ENCODE results near the gene KCNJ10. TPM values are rescaled to one million over a fixed set of nuclear protein-coding genes. Genes with fewer than 3 reads are reported as not detected.

KCNJ10 gene
- total RNA-seq, 2 experiments from 2014 or later: not detected

DNA sequence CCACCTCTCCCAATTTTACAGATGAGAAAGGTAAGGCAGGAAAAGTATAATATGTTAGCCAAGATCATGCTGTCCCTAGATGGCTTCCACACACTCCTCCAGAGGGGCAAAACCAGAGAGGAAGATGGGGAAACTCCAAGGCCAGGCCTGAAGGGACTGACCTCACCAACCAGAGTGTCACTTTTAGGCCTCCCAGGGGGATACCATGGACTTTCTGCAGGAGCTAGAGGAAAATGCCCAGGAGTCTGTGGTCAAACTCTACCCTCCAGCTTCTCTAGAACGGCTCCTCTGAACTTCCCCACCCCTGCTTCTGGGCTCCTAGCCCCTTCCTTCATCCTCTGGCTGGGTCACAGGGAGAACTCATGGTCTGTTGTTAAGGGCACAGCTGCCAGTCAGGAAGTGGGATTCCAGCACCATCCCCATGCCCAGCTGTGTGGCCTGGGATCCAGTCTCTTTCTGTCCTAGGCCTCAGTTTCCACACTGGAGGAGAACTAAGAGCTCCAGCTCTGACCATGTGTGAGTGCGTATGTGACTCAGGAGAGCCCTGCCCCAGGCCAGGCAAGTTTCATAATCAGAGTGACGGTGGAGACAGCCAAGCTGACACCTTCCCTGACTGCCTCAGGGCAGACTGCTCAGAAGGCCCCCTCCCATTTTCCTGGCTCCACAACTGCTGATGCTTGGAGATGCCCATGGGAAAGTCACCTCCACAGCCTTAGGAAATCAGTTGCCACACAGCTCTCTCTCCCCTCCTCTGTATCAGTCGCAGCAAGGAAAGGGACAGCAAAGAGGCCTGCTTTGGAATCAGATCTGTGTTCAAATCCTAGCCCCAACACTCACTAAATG lies 26.5 kb upstream of the KCNJ10 start:
- H3K9me3 Mint-ChIP-seq: no peaks in the 10 kb centered on the region
- POLR2A ChIA-PET: interaction anchor here (1.1 to 1.2 kb wide), 2 partner anchors 173 to 188 kb away, joined by 4 read pairs; partner anchors contain the start of gene PEX19
- H3K36me3 Mint-ChIP-seq: peaks cover 2% of the 10 kb centered on the region
- peaks cover 38% of the 10 kb centered on the region for H3K4me1 Mint-ChIP-seq
- ATAC-seq (ENCODE audit: low read depth) (no peak), DNase-seq (no peak)
- H3K27me3 Mint-ChIP-seq: no peaks in the 10 kb centered on the region
- peak overlapping the region; percentile 92 for H3K4me3 Mint-ChIP-seq
- peak overlapping the region; percentile 91 for H3K27ac Mint-ChIP-seq

DNA sequence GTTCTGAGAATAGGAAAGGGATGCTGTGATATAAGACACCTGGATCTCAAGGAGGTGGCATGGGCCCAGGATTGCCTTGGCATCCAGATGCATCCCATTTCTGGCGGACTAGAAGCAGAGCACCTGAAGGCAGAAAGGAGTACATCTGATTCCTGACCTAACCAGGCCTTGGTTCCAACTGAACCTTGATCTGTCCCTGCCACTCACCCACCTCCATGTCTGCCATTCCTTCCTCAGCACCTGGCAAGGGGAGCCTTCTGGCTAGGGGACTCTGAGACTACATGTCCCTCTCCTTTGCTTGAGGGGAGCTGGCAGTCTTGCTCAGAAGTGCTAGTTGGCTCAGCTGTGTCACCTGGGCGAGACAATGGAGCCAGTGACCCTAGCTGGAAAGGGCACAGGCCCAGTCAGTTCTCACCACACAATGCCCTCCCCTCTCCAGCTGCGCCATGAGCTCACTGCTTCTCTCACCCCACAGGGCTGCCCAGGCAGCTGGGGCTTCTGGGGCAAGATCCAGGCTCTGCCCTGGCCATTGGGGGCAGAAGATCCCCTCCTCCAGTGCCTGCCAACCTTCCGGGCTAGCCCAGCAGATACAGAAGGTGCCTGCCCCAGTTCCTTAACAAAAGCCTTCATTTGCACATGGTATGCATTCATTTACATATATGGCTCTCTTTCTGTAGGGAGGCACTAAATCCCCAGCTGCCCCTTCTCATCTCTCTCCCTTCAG lies 25.6 kb upstream of the KCNJ10 start:
- Mint-ChIP-seq H3K36me3 (peaks cover 2% of the 10 kb centered on the region), H3K9me3 (no peaks in the 10 kb centered on the region), H3K4me3 (no peak overlapping the region), H3K27ac (peak overlapping the region; percentile 44), H3K4me1 (peaks cover 31% of the 10 kb centered on the region), H3K27me3 (no peaks in the 10 kb centered on the region)
- no peak for ATAC-seq (ENCODE audit: low read depth)
- POLR2A ChIA-PET: interaction anchor here (1.2 kb wide), 1 partner anchor 172 kb away, joined by 4 read pairs; no protein-coding TSS in a partner anchor
- no peak for DNase-seq

DNA sequence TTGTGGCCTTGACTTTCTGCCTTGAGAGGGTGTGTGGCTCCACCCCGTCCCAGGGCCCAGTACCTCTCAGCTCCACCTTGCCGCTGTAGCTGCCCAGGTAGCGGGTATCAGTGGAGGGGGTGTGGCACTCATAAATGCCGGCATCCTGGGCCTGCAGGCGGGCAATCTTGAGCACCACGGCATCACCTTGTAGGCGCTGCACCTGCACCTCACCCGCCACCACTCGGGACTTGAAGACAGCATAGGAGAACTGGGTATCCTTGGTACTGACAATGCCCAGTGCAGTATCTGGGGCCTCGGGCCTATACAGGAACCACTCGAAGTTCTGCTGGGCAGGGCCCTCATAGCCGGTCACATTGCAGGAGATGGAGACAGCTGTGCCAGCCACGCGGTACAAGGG lies 24.8 kb upstream of the KCNJ10 start:
- peaks cover 29% of the 10 kb centered on the region for H3K4me1 Mint-ChIP-seq
- H3K4me3 Mint-ChIP-seq: no peak overlapping the region
- peaks cover 2% of the 10 kb centered on the region for H3K36me3 Mint-ChIP-seq

DNA sequence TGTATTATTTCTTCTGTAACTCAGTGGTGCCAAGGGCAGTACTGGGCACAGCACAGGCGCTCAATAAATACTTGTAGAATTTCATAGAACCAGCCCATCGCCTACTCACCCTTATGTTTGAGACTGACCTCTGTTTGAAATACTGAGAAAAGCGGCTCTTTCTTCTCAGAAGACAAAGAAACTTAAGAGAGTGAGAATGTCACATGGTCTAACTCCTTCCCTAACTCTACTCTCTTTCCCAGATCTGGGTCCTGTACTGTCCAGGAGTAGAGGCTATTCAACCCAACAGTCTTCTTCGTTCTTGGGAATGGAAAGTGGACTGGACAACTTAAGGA lies 24.3 kb upstream of the KCNJ10 start:
- Mint-ChIP-seq H3K4me3 (no peak overlapping the region), H3K27me3 (no peaks in the 10 kb centered on the region), H3K36me3 (peaks cover 2% of the 10 kb centered on the region), H3K9me3 (no peaks in the 10 kb centered on the region), H3K4me1 (peaks cover 23% of the 10 kb centered on the region), H3K27ac (no peak overlapping the region)
- DNase-seq (no peak), ATAC-seq (ENCODE audit: low read depth) (no peak)
- POLR2A ChIA-PET: no interaction called here

More for the DNA sequence above, 24.8 kb upstream of the KCNJ10 start:
- POLR2A ChIA-PET: no interaction called here
- no peaks in the 10 kb centered on the region for H3K27me3 Mint-ChIP-seq
- no peak overlapping the region for H3K27ac Mint-ChIP-seq
- DNase-seq (no peak), ATAC-seq (ENCODE audit: low read depth) (no peak)
- no peaks in the 10 kb centered on the region for H3K9me3 Mint-ChIP-seq

DNA sequence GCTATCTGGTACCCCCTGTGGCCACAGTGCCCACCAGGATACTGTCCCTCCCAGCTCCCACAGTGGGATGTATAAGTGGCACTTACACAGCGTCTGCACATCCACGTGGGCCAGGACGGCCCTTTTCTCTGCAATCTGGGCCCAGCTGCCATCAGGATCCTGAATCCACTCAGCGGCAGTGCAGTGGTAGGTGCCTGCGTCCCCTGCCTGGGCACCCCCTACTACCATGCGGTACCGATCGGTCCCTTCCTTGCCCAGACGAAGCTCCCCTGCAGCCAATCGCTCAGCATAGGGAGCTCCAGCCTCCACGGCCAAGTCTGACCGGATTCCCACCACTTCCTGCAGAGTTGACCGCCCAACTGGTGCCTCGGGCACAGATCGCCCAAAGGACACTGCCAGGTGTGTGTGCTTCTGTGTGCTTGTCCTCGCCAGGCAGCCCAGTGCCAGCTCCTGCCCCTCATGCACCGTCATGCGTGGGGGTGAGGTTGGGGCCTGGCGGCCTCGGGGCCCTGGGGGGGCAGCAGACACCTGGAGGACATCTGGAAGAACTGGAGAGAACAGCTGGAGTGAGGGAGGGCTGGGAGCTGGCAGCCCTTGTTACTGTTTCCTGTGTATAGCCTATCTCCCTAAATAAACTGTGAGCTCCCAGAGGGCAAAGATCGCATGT lies 23.8 kb upstream of the KCNJ10 start:
- Mint-ChIP-seq H3K36me3 (peaks cover 2% of the 10 kb centered on the region), H3K4me3 (no peak overlapping the region), H3K27me3 (no peaks in the 10 kb centered on the region), H3K4me1 (peaks cover 22% of the 10 kb centered on the region), H3K9me3 (no peaks in the 10 kb centered on the region), H3K27ac (no peak overlapping the region)
- no peak for DNase-seq
- POLR2A ChIA-PET: no interaction called here
- ATAC-seq (ENCODE audit: low read depth): no peak

DNA sequence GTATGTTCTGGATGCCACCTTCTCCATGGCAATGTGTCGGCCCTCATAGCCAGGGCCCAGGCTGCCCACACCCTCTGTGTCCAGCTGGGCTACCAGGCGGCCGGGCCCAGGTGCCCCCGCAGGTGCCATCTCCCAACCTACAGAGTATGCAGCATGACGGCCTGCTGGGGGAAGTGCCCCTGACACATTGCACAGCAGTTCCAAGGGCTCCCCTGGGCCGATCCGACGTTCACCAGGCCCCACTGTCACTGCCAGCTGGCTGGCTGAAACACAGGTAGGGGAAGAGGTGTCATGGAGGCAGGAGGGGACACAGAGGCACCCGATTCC lies 23.1 kb upstream of the KCNJ10 start:
- no peak for DNase-seq
- POLR2A ChIA-PET: no interaction called here

DNA sequence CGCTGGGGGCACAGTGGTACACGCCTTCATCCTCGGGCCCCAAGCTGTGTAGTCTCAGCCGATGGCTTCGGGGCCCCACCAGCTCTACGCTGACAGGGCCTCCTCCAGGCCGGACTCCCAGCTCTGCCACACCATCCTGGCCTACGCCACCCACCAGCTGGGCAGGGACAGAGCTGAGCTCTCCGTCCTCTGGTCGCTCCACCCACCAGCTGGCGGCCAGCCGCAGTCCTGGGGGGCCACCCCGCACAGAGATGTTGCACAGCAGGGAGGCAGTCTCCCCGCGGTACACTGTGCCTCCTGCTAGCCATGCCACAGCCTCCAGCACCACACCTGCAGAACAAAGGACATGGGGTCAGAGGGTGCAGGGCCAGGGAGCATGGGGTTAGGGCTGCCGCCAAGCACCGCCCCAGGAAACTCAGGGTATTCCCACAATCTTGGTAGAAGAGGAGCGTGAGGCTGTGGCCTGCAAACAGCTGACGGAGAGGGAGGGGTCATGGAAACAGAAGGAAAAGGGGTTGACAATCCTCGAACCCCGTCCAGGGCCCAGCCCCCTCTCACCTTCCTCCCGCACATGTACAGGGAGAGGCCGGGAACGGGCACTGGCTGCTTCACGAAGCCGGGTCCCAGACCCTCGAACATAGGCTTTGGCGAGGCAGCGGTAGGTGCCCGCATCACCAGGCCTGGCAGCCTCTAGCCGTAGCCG lies 22.6 kb upstream of the KCNJ10 start:
- ATAC-seq (ENCODE audit: low read depth): no peak
- no peak overlapping the region for H3K27ac Mint-ChIP-seq
- DNase-seq: no peak
- H3K4me3 Mint-ChIP-seq: no peak overlapping the region
- POLR2A ChIA-PET: no interaction called here
- H3K36me3 Mint-ChIP-seq: peaks cover 4% of the 10 kb centered on the region
- no peaks in the 10 kb centered on the region for H3K27me3 Mint-ChIP-seq
- no peaks in the 10 kb centered on the region for H3K9me3 Mint-ChIP-seq
- H3K4me1 Mint-ChIP-seq: peaks cover 19% of the 10 kb centered on the region

More for the DNA sequence above, 23.1 kb upstream of the KCNJ10 start:
- no peaks in the 10 kb centered on the region for H3K9me3 Mint-ChIP-seq
- no peak overlapping the region for H3K27ac Mint-ChIP-seq
- H3K4me1 Mint-ChIP-seq: peaks cover 22% of the 10 kb centered on the region
- ATAC-seq (ENCODE audit: low read depth): no peak
- no peak overlapping the region for H3K4me3 Mint-ChIP-seq
- no peaks in the 10 kb centered on the region for H3K27me3 Mint-ChIP-seq
- peaks cover 2% of the 10 kb centered on the region for H3K36me3 Mint-ChIP-seq

DNA sequence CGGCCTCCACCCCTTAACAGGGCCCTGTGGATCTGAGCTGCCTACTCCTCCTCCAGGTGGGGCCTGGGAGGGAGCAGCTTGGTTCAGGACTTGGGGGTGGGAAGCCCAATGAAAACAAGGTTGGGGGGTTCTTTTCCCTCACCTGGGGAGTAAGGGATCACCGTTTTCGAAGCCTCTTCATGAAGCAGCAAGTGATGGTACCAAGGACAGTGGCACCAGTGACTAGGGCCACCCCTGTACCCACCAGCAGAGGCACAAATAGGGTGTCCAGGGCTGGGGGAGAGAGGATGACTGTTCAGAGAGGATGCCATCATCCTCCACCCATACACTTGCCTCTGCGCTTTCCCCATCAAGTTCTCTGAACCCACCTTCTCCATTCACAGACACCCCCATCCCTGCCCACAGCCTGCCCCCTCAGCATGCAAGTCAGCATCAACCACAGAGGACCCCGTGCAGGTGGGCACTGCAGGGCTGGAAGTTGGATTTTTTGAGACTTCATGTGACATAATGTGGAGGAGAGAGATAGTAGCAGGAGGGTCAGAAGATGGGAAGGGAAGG lies 21.8 kb upstream of the KCNJ10 start:
- peaks cover 11% of the 10 kb centered on the region for H3K4me1 Mint-ChIP-seq
- DNase-seq (no peak), ATAC-seq (ENCODE audit: low read depth) (no peak)
- POLR2A ChIA-PET: no interaction called here
- no peak overlapping the region for H3K27ac Mint-ChIP-seq
- no peak overlapping the region for H3K4me3 Mint-ChIP-seq
- H3K27me3 Mint-ChIP-seq: no peaks in the 10 kb centered on the region
- H3K36me3 Mint-ChIP-seq: peaks cover 4% of the 10 kb centered on the region
- no peaks in the 10 kb centered on the region for H3K9me3 Mint-ChIP-seq

DNA sequence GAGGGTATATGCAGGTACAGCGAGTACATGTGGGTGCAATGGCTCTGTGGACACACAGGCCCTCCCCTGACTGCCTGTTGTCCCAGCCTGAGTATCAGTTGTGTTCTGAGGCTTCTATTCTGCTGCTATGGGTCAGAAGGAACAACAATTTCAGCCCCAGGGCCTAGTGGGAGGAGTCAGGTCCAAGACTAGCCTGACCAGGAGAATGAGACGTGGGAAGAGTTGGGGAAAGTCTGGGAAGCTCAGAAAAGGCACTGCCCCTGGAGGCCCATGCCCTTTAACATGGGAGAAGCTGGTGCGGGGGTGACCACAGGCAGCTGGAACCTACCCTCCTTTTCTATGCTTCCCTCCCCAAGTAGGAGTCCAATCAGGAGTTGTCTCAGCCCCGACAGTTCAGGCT lies 20.8 kb upstream of the KCNJ10 start:
- no peaks in the 10 kb centered on the region for H3K9me3 Mint-ChIP-seq
- peaks cover 5% of the 10 kb centered on the region for H3K36me3 Mint-ChIP-seq
- POLR2A ChIA-PET: no interaction called here

DNA sequence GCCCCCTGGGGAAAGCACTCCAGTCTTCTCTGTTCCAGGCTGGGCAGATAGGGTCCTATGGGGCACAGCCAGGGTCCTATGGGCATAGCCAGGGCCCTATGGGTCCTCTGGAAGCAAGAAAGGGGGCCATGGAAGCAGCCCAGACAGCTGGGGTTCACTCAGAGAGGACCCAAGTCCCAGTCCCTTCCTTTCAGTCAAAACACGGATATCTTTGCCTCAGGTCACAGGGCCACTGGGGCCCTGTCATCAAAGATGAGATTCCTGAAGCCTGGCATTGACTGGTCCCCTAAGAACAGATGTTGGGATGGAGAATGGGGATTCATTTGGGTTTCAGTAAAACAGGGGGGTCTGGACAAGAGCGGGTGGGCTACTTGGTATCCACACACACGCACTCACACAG lies 19.9 kb upstream of the KCNJ10 start:
- H3K4me3 Mint-ChIP-seq: no peak overlapping the region
- peaks cover 9% of the 10 kb centered on the region for H3K4me1 Mint-ChIP-seq
- no peaks in the 10 kb centered on the region for H3K27me3 Mint-ChIP-seq
- POLR2A ChIA-PET: no interaction called here
- ATAC-seq (ENCODE audit: low read depth): no peak
- H3K9me3 Mint-ChIP-seq: no peaks in the 10 kb centered on the region
- no peak overlapping the region for H3K27ac Mint-ChIP-seq
- no peak for DNase-seq
- H3K36me3 Mint-ChIP-seq: peaks cover 10% of the 10 kb centered on the region

More for the DNA sequence above, 20.8 kb upstream of the KCNJ10 start:
- H3K27ac Mint-ChIP-seq: no peak overlapping the region
- H3K4me1 Mint-ChIP-seq: peaks cover 7% of the 10 kb centered on the region
- no peak for ATAC-seq (ENCODE audit: low read depth)
- H3K27me3 Mint-ChIP-seq: no peaks in the 10 kb centered on the region
- H3K4me3 Mint-ChIP-seq: no peak overlapping the region
- DNase-seq: no peak

DNA sequence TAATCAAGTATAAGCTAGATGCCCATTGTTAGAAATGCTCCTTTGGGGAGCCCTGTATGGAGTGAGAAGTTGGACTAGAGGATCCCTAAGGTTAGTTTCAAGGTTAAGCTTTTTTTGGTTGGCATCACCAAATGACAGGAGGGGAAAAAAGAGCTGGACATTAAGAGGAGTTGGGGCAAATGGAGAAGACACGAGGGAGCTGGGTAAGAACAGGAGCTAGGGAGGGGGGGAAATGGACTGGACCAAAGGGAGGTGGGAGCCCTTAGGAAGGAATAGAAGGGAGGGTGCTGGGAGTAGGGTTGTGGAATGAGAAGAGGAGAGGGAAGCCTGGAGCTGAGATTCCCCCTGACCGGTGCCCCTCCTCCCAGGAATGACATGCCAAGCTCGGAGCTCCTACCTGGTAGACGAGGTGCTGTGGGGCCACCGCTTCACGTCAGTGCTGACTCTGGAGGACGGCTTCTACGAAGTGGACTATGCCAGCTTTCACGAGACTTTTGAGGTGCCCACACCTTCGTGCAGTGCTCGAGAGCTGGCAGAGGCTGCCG lies 17.2 kb upstream of the KCNJ10 start:
- Mint-ChIP-seq H3K4me3 (no peak overlapping the region), H3K27ac (no peak overlapping the region), H3K9me3 (no peaks in the 10 kb centered on the region), H3K36me3 (peaks cover 10% of the 10 kb centered on the region), H3K4me1 (peaks cover 9% of the 10 kb centered on the region), H3K27me3 (peaks cover 8% of the 10 kb centered on the region)
- DNase-seq: no peak
- ATAC-seq (ENCODE audit: low read depth): no peak
- POLR2A ChIA-PET: interaction anchor here (1.3 to 1.4 kb wide), 2 partner anchors 11 to 175 kb away, joined by 4 to 5 read pairs; partner anchors contain the start of genes DCAF8 and IGSF8

DNA sequence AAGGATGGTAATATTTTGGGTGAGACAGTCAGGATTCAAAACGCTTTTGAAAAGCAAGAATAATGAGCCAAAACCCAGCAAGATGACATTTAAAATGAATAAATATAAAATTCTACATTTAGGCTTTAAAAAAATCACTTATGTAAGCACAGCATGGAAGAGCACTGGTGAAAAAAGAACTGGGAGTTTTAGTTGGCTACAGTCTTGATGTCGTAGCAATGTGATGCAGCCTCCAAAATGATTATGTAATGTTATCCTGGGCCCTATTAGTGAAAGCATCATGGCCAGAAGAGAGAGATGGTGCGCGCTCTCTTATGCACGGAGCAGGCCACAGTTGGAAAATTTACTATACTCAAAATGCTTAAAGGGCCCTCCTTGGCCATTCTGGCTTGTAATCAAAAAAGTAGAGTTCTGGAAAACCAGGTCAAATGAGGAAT lies 16.5 kb upstream of the KCNJ10 start:
- Mint-ChIP-seq H3K4me1 (peaks cover 9% of the 10 kb centered on the region), H3K27ac (no peak overlapping the region), H3K4me3 (no peak overlapping the region), H3K36me3 (peaks cover 8% of the 10 kb centered on the region), H3K27me3 (peaks cover 13% of the 10 kb centered on the region), H3K9me3 (no peaks in the 10 kb centered on the region)
- POLR2A ChIA-PET: interaction anchor here (1.4 kb wide), 1 partner anchor 176 kb away, joined by 5 read pairs; the partner anchor contains the start of gene DCAF8
- ATAC-seq (ENCODE audit: low read depth) (no peak), DNase-seq (no peak)

Measured in activated naive CD8-positive, alpha-beta T cell treated with anti-CD3 and anti-CD28 coated beads, Interleukin-2, amount 10 ng/mL, durations not matched to agents 7 days and 5 days (primary cell).